GM12865 (cell line): ENCODE measurements around the gene RPSA.
"Not testable (repeated sequence)": the region's sequence is repeated elsewhere in the genome, so short reads cannot be mapped to it uniquely, and the experiment has no call there.

Experiments
- DNase-seq: peaks from one replicate; pipeline ENCODE4 v3.0.0; 2010; ENCODE audit warnings: low read depth
- H3K4me3 ChIP-seq: 2 replicates; pipeline ENCODE4 v1.5.1; 2011; ENCODE audit warnings: mild to moderate bottlenecking, low read depth, low read length, control low read depth
- CTCF ChIP-seq: IDR thresholded peaks from 2 replicates; pipeline ENCODE4 v1.5.1; 2011; ENCODE audit warnings: low read length, control low read depth, low read depth, inconsistent platforms; ENCODE audit not compliant: insufficient read depth; ENCODE audit errors: missing control alignments

The RPSA gene

DNA sequence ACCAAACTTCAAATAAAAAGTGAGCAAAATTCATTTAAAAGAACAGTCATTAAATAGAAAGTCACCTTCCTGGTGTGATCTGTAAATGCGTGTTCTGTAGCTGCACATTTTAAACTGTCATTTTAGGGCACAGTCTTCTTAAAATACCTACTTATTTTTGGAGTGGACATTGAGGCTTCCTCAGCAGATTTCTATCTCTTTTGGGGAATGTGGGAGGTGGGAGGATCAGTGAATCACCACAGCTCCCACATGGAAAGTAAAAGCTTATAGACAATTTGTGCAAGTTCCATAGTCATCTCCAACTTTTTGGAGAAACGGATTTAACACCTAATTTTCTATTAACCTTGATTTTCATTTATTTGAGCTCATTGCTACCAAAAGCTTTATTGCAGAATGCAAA lies 39.9 kb downstream of the RPSA start:
- no peak overlapping the region for H3K4me3 ChIP-seq
- no peak for DNase-seq
- TF ChIP-seq CTCF, result no peak

- peak; percentile 79 for DNase-seq
- peak; percentile 85 for TF ChIP-seq CTCF
- no peak overlapping the region for H3K4me3 ChIP-seq
Observed at GRCh38 chr3:39447637-39448483, 41.3 kb downstream of the RPSA start.

- no peak for DNase-seq
- no peak for TF ChIP-seq CTCF
- no peak overlapping the region for H3K4me3 ChIP-seq
Observed at GRCh38 chr3:39448506-39449233, 42.1 kb downstream of the RPSA start.

- TF ChIP-seq CTCF, result no peak
- DNase-seq, result no peak
- no peak overlapping the region for H3K4me3 ChIP-seq
Observed at GRCh38 chr3:39449796-39450195, 43.3 kb downstream of the RPSA start.

DNA sequence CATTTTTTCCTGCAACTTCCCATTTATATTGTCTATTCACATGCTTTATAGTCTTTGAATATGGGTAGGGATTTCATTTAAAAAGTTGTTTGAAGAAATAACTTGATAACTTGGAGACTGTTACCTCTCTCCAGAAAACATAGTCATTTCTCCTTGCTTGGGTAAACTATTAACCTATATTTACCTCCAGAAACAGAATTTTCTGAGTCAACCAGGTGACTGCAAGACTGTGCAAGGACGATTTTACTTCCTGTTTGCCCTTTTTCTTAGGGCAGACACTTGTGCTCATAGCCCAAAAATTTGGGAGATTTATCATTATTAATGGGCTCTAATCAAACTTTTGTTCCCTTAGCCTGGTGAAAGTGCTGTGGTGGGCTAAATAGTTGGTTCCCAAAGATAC lies 46.6 kb downstream of the RPSA start:
- DNase-seq, result no peak
- H3K4me3 ChIP-seq, result no peak overlapping the region
- TF ChIP-seq CTCF, result no peak

DNA sequence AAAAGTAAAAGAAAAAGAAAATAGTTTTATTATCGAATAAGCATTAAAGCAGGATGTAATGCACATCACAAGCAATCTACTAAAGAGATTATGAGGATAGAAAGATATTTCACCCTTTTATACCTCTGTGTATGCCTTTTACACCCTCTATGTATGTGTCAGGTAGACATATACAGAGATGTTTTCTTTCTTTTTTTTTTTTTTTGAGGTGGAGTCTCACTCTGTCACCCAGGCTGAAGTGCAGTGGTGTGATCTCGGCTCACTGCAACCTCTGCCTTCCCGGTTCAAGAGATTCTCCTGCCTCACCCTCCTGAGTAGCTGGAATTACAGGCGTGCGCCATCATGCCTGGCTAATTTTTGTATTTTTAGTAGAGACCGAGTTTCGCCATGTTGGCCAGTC lies 47.4 kb downstream of the RPSA start:
- not testable (repeated sequence) for H3K4me3 ChIP-seq, DNase-seq

GRCh38 chr3:39454591-39455217 lies 48.2 kb downstream of the RPSA start:
- DNase-seq, result no peak
- TF ChIP-seq CTCF, result no peak
- H3K4me3 ChIP-seq, result no peak overlapping the region
